Calu3 (cell line): ENCODE data around the gene DENND6A. TPM values are rescaled to one million over a fixed set of nuclear protein-coding genes. Genes with fewer than 3 reads are reported as not detected.
"Not testable (repeated sequence)": the region's sequence is repeated elsewhere in the genome, so short reads cannot be mapped to it uniquely, and the experiment has no call there.

Experiments
- BruUV-seq: library from RNA; stranded (reverse); fragments of 400-500 nt; replicated peaks from 2 replicates; lab custom pipeline; 2021; lab: Mats Ljungman, UMichigan
- CTCF ChIA-PET: fragments of 300-600 bp; sonication (Branson Sonifier 250); formaldehyde crosslinking; loops from one replicate; lab custom pipeline; 2022; ENCODE audit warnings: antibody characterized with exemption; lab: Charles Lee
- DNase-seq: peaks from one replicate; pipeline ENCODE4 v3.0.0; 2022
- H3K27ac Mint-ChIP-seq: one replicate; pipeline ENCODE4 v1.8.0; 2022; ENCODE audit warnings: mixed read lengths; ENCODE audit not compliant: unreplicated experiment
- H3K27me3 Mint-ChIP-seq: one replicate; pipeline ENCODE4 v1.8.0; 2022; ENCODE audit warnings: mixed read lengths; ENCODE audit not compliant: unreplicated experiment
- H3K36me3 Mint-ChIP-seq: one replicate; pipeline ENCODE4 v1.8.0; 2022; ENCODE audit warnings: mild to moderate bottlenecking, moderate library complexity, mixed read lengths; ENCODE audit not compliant: insufficient read depth, unreplicated experiment
- H3K4me1 Mint-ChIP-seq: one replicate; pipeline ENCODE4 v1.8.0; 2022; ENCODE audit warnings: mild to moderate bottlenecking, low read depth, mixed read lengths; ENCODE audit not compliant: unreplicated experiment
- H3K4me3 Mint-ChIP-seq: one replicate; pipeline ENCODE4 v1.8.0; 2022; ENCODE audit warnings: mild to moderate bottlenecking, low read depth, moderate library complexity, mixed read lengths; ENCODE audit not compliant: unreplicated experiment
- H3K9me3 Mint-ChIP-seq: one replicate; pipeline ENCODE4 v1.8.0; 2022; ENCODE audit warnings: low read depth, mixed read lengths; ENCODE audit not compliant: unreplicated experiment
- intact Hi-C: fragments of 100-400 bp; cut with micrococcal nuclease; formaldehyde crosslinking; loops from one replicate; pipeline ENCODE4 v1.10.0; 2022; ENCODE audit not compliant: unreplicated experiment
- total RNA-seq: library from RNA; stranded (reverse); gene quantifications from 2 replicates; pipeline ENCODE4 v1.2.3, GENCODE V29; 2022
- TF ChIP-seq, protein P1 (sequence below): fragments of 200-600 bp; IDR thresholded peaks from one replicate; pipeline ENCODE4 v1.8.0; 2022; ENCODE audit warnings: antibody characterized with exemption; ENCODE audit not compliant: unreplicated experiment

The DENND6A gene
- total RNA-seq, 1 experiment from 2014 or later: 23.7 TPM

- no peak for DNase-seq
- H3K9me3 Mint-ChIP-seq: no peaks in the 10 kb centered on the region
- TF ChIP-seq, protein P1, sequence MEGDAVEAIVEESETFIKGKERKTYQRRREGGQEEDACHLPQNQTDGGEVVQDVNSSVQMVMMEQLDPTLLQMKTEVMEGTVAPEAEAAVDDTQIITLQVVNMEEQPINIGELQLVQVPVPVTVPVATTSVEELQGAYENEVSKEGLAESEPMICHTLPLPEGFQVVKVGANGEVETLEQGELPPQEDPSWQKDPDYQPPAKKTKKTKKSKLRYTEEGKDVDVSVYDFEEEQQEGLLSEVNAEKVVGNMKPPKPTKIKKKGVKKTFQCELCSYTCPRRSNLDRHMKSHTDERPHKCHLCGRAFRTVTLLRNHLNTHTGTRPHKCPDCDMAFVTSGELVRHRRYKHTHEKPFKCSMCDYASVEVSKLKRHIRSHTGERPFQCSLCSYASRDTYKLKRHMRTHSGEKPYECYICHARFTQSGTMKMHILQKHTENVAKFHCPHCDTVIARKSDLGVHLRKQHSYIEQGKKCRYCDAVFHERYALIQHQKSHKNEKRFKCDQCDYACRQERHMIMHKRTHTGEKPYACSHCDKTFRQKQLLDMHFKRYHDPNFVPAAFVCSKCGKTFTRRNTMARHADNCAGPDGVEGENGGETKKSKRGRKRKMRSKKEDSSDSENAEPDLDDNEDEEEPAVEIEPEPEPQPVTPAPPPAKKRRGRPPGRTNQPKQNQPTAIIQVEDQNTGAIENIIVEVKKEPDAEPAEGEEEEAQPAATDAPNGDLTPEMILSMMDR: no peak
- CTCF ChIA-PET: no interaction called here
- intact Hi-C loops: no loop called here
- H3K4me1 Mint-ChIP-seq: no peaks in the 10 kb centered on the region
- no peaks in the 10 kb centered on the region for H3K27me3 Mint-ChIP-seq
- H3K27ac Mint-ChIP-seq: no peak overlapping the region
- no TSS peak for BruUV-seq
- H3K4me3 Mint-ChIP-seq: no peak overlapping the region
- H3K36me3 Mint-ChIP-seq: no peaks in the 10 kb centered on the region
These were observed 76.6 kb downstream of the DENND6A start for GRCh38 chr3:57616233-57616632.

DNA sequence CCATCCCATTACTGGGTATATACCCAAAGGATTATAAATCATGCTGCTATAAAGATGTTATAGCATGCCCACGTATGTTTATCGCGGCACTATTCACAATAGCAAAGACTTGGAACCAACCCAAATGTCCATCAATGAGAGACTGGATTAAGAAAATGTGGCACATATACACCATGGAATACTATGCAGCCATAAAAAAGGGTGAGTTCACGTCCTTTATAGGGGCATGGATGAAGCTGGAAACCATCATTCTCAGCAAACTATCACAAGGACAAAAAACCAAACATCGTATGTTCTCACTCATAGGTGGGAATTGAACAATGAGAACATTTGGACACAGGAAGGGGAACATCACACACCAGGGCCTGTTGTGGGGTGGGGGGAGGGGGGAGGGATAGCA, 81.0 kb downstream of the DENND6A start:
- H3K4me3 Mint-ChIP-seq, DNase-seq, BruUV-seq, H3K27me3 Mint-ChIP-seq, H3K36me3 Mint-ChIP-seq, H3K9me3 Mint-ChIP-seq, H3K27ac Mint-ChIP-seq, CTCF ChIA-PET, intact Hi-C loops, H3K4me1 Mint-ChIP-seq: not testable (repeated sequence)

DNA sequence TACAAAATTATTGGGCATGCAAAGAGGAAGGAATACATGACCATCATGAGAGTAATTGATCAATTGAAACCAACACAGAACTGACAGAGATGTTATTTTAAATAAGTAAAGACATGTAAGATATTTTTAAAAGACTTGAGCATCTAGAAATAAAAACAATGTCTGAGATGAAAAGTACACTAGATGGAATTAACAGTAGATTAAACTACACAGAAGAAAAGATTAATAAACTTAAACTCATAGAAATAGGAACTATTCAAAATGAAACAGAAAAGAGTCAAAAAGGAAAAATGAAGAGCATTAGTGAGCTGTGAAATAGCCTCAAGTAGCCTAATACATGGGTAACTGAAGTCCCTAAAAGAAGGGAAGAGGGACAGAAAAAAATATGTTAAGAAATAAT, 87.2 kb downstream of the DENND6A start:
- intact Hi-C loops: no loop called here
- Mint-ChIP-seq H3K9me3 (peaks cover 4% of the 10 kb centered on the region), H3K27ac (no peak overlapping the region), H3K36me3 (peaks cover 17% of the 10 kb centered on the region), H3K4me3 (no peak overlapping the region), H3K4me1 (no peaks in the 10 kb centered on the region), H3K27me3 (no peaks in the 10 kb centered on the region)
- TF ChIP-seq, protein P1: no peak
- CTCF ChIA-PET: no interaction called here
- BruUV-seq: no TSS peak
- DNase-seq: no peak

DNA sequence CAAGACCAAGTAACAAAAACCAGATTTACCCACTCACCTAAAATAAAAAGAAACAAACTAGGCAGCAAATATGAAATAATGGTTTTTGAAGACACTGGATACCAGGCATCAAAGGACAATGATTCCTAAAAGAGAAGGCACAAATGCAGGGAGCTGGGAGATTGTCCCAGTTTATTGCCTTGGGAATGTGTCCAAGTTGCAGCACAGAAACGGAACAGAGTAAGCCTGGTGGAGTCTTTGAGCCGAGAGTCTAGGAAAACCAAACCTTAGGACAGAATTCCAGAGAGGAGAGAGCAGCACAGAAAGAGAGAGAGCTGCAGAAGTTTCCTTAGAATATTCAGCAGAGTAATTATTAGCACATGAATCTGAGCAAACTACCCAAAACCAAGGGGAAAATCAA, 87.9 kb downstream of the DENND6A start:
- no peak overlapping the region for H3K27ac Mint-ChIP-seq
- intact Hi-C loops: no loop called here
- no peak overlapping the region for H3K4me3 Mint-ChIP-seq
- peaks cover 4% of the 10 kb centered on the region for H3K9me3 Mint-ChIP-seq
- no peaks in the 10 kb centered on the region for H3K4me1 Mint-ChIP-seq
- CTCF ChIA-PET: interaction anchor here (0.7 kb wide), 1 partner anchor 934 kb away, joined by 3 read pairs; no protein-coding TSS in a partner anchor
- DNase-seq: no peak
- H3K27me3 Mint-ChIP-seq: no peaks in the 10 kb centered on the region
- TF ChIP-seq, protein P1: no peak
- no TSS peak for BruUV-seq
- peaks cover 17% of the 10 kb centered on the region for H3K36me3 Mint-ChIP-seq

- CTCF ChIA-PET: interaction anchor here (0.7 kb wide), 1 partner anchor 372 kb away, joined by 7 read pairs; no protein-coding TSS in a partner anchor
- no peaks in the 10 kb centered on the region for H3K27me3 Mint-ChIP-seq
- H3K27ac Mint-ChIP-seq: no peak overlapping the region
- H3K9me3 Mint-ChIP-seq: no peaks in the 10 kb centered on the region
- TF ChIP-seq, protein P1: no peak
- H3K4me3 Mint-ChIP-seq: no peak overlapping the region
- intact Hi-C loops: no loop called here
- H3K36me3 Mint-ChIP-seq: peaks cover 52% of the 10 kb centered on the region
- DNase-seq: no peak
- no TSS peak for BruUV-seq
- peaks cover 10% of the 10 kb centered on the region for H3K4me1 Mint-ChIP-seq
These were observed 92.7 kb downstream of the DENND6A start for GRCh38 chr3:57600195-57600594.
